ENCODE results near the gene POLDIP2. TPM values are rescaled to one million over a fixed set of nuclear protein-coding genes. Genes with fewer than 3 reads are reported as not detected.

The POLDIP2 gene
- 10 to 100 TPM; 50.3 to 74.5 (median 60.0) TPM for total RNA-seq

- Histone ChIP-seq H3K9me3 (no peaks in the 10 kb centered on the region), H3K4me3 (peak within 1 kb of the TSS; percentile 50 to 91 (median 87)), H3K27ac (peak within 1 kb of the TSS; percentile 90 to 94 (median 92)), H3K4me1 (peaks cover 19 to 29% (median 21%) of the 10 kb centered on the region in 4 donors), H3K27me3 (no peaks in the 10 kb centered on the region), H3K36me3 (peaks cover 24 to 62% (median 51%) of the 10 kb centered on the region in 4 donors)
- TF ChIP-seq CTCF (IDR thresholded peaks at IDR 0.05) (peak in 4 of 6 experiments; percentile 23 to 57 (median 36)), POLR2A (IDR thresholded peaks at IDR 0.05) (peak in 3 of 4 donors; percentile 91 to 97 (median 95)), POLR2AphosphoS5 (IDR thresholded peaks at IDR 0.05) (peak; percentile 96 to 98), EP300 (IDR thresholded peaks at IDR 0.05) (peak in 1 of 4 donors; percentile 76)
- peak; percentile 94 to 99 for DNase-seq
- ATAC-seq (ENCODE audit: low FRiP score in 2 of 2) = peak; percentile 98 to 100
- WGBS, 2 donors = 0 to 1% methylated on average over 36 to 46 of the region's 80 CpGs
Observed at GRCh38 chr17:28357061-28357900, at the start of gene POLDIP2. TSS of gene POLDIP2 (minus strand) at chr17:28357527. CDS start at chr17:28357448, 79 bp downstream.

- Histone ChIP-seq H3K4me3 (peak overlapping the region in 3 of 4 donors; percentile 84 to 94 (median 87)), H3K36me3 (peaks cover 0 to 9% (median 0%) of the 10 kb centered on the region in 4 donors), H3K27ac (peak overlapping the region in 2 of 4 donors; percentile 68 to 71), H3K4me1 (peaks cover 12 to 32% (median 18%) of the 10 kb centered on the region in 4 donors), H3K9me3 (no peaks in the 10 kb centered on the region), H3K27me3 (no peaks in the 10 kb centered on the region)
- DNase-seq (no peak), ATAC-seq (ENCODE audit: low FRiP score in 2 of 2) (peak; percentile 14 to 47)
- WGBS, 2 donors = 25 to 41% methylated on average over 5 to 9 of the region's 9 CpGs
- TF ChIP-seq EP300 (IDR thresholded peaks at IDR 0.05) (no peak), POLR2A (IDR thresholded peaks at IDR 0.05) (no peak), CTCF (IDR thresholded peaks at IDR 0.05) (no peak), POLR2AphosphoS5 (IDR thresholded peaks at IDR 0.05) (no peak)
Observed at GRCh38 chr17:28406473-28406814, 49.1 kb upstream of the POLDIP2 start.

GRCh38 chr17:28405632-28406472 lies 48.5 kb upstream of the POLDIP2 start, which contains the start of gene SLC46A1:
TSS of gene SLC46A1 (minus strand) at chr17:28406212. CDS start at chr17:28406114, 98 bp downstream.
- DNase-seq = peak; percentile 73 to 94
- TF ChIP-seq POLR2A (IDR thresholded peaks at IDR 0.05) (peak in 1 of 4 donors; percentile 69), CTCF (IDR thresholded peaks at IDR 0.05) (peak in 1 of 6 experiments; percentile 13), EP300 (IDR thresholded peaks at IDR 0.05) (no peak), POLR2AphosphoS5 (IDR thresholded peaks at IDR 0.05) (no peak)
- H3K4me3 ChIP-seq = peak within 1 kb of the TSS; percentile 84 to 94 (median 90)
- peak; percentile 70 to 89 for ATAC-seq (ENCODE audit: low FRiP score in 2 of 2)
- WGBS, 2 donors = 0 to 5% methylated on average over 14 to 46 of the region's 70 CpGs
- no peaks in the 10 kb centered on the region for H3K27me3 ChIP-seq
- no peaks in the 10 kb centered on the region for H3K9me3 ChIP-seq
- H3K27ac ChIP-seq = peak within 1 kb of the TSS in 3 of 4 donors; percentile 50 to 71 (median 68)
- H3K36me3 ChIP-seq = peaks cover 0 to 9% (median 0%) of the 10 kb centered on the region in 4 donors
- peaks cover 12 to 32% (median 18%) of the 10 kb centered on the region in 4 donors for H3K4me1 ChIP-seq

GRCh38 chr17:28404812-28405570 lies 47.7 kb upstream of the POLDIP2 start:
- 67 to 69% methylated on average over 22 to 32 of the region's 33 CpGs for WGBS, 2 donors
- DNase-seq (peak in 1 of 2 donors; percentile 80), ATAC-seq (ENCODE audit: low FRiP score in 2 of 2) (peak in 1 of 2 donors; percentile 24)
- H3K27me3 ChIP-seq = no peaks in the 10 kb centered on the region
- peaks cover 12 to 32% (median 18%) of the 10 kb centered on the region in 4 donors for H3K4me1 ChIP-seq
- H3K4me3 ChIP-seq = peak overlapping the region; percentile 84 to 94 (median 90)
- peak overlapping the region in 1 of 4 donors; percentile 68 for H3K27ac ChIP-seq
- peaks cover 0 to 9% (median 3%) of the 10 kb centered on the region in 4 donors for H3K36me3 ChIP-seq
- no peaks in the 10 kb centered on the region for H3K9me3 ChIP-seq
- TF ChIP-seq CTCF (IDR thresholded peaks at IDR 0.05) = no peak
- no peak for TF ChIP-seq EP300 (IDR thresholded peaks at IDR 0.05)
- no peak for TF ChIP-seq POLR2A (IDR thresholded peaks at IDR 0.05)
- no peak for TF ChIP-seq POLR2AphosphoS5 (IDR thresholded peaks at IDR 0.05)

Measured in upper lobe of left lung (tissue), 6 donors.